WTC11 (cell line): ENCODE results near the gene THOC5. TPM values are rescaled to one million over a fixed set of nuclear protein-coding genes. Genes with fewer than 3 reads are reported as not detected.

ENCODE experiments used
- ATAC-seq: fragments of 200-7000 bp; cut with Tn5 transposase; 2 replicates; pipeline ENCODE4 v1.10.0; 2021; ENCODE audit warnings: mild to moderate bottlenecking, moderate library complexity
- CTCF ChIA-PET: fragments of 300-600 bp; sonication (Branson Sonifier 250); formaldehyde crosslinking; loops from one replicate; lab custom pipeline; 2021; ENCODE audit warnings: antibody characterized with exemption; lab: Charles Lee
- POLR2A ChIA-PET: fragments of 350-600 bp; sonication (Branson Sonifier 250); formaldehyde crosslinking; loops from one replicate; lab custom pipeline; 2021; ENCODE audit warnings: antibody characterized with exemption; lab: Charles Lee
- DNase-seq: peaks from one replicate; pipeline ENCODE4 v3.0.0; 2021; ENCODE audit warnings: low spot score
- H3K27ac Mint-ChIP-seq: 2 replicates; pipeline ENCODE4 v1.8.0; 2021; ENCODE audit warnings: mixed read lengths
- H3K27me3 Mint-ChIP-seq: 2 replicates; pipeline ENCODE4 v1.8.0; 2021; ENCODE audit warnings: low read depth, mild to moderate bottlenecking, moderate library complexity, mixed read lengths
- H3K36me3 Mint-ChIP-seq: 2 replicates; pipeline ENCODE4 v1.8.0; 2021; ENCODE audit warnings: mixed read lengths
- H3K4me1 Mint-ChIP-seq: 2 replicates; pipeline ENCODE4 v1.8.0; 2022; ENCODE audit warnings: mixed read lengths
- H3K4me3 Mint-ChIP-seq: 2 replicates; pipeline ENCODE4 v1.8.0; 2021; ENCODE audit warnings: mild to moderate bottlenecking, moderate library complexity, mixed read lengths
- H3K9me3 Mint-ChIP-seq: 2 replicates; pipeline ENCODE4 v1.8.0; 2021; ENCODE audit warnings: mixed read lengths
- ATF1 ChIP-seq: sonication (generic); formaldehyde crosslinking; IDR thresholded peaks from 2 replicates; pipeline ENCODE4 v1.8.1; 2023; ENCODE audit warnings: mild to moderate bottlenecking, moderate library complexity, missing genetic modification reagents
- FOXP1 ChIP-seq: sonication (generic); formaldehyde crosslinking; IDR thresholded peaks from 2 replicates; pipeline ENCODE4 v1.8.0; 2022; ENCODE audit warnings: missing genetic modification reagents, mild to moderate bottlenecking, moderate library complexity, borderline replicate concordance
- GABPB1 ChIP-seq: sonication (generic); formaldehyde crosslinking; IDR thresholded peaks from 2 replicates; pipeline ENCODE4 v1.8.1; 2023; ENCODE audit warnings: mild to moderate bottlenecking, missing genetic modification reagents
- GTF2I ChIP-seq: fragments of 250-450 bp; sonication (Bioruptor Pico); conservative IDR thresholded peaks from 2 replicates; pipeline ENCODE4 v1.4.0; 2021; ENCODE audit warnings: mild to moderate bottlenecking
- IRF2 ChIP-seq: sonication (generic); formaldehyde crosslinking; IDR thresholded peaks from 2 replicates; pipeline ENCODE4 v1.8.0; 2022; ENCODE audit warnings: low read depth, missing genetic modification reagents, borderline replicate concordance
- JUN ChIP-seq: sonication (generic); formaldehyde crosslinking; IDR thresholded peaks from 2 replicates; pipeline ENCODE4 v1.8.0; 2023; ENCODE audit warnings: mild to moderate bottlenecking, missing genetic modification reagents
- NFATC4 ChIP-seq: fragments of 250-450 bp; sonication (Bioruptor Pico); IDR thresholded peaks from 2 replicates; pipeline ENCODE4 v1.9.0; 2021; ENCODE audit warnings: mild to moderate bottlenecking
- NR2C2 ChIP-seq: sonication (generic); formaldehyde crosslinking; IDR thresholded peaks from 2 replicates; pipeline ENCODE4 v1.8.0; 2022; ENCODE audit warnings: mild to moderate bottlenecking, missing genetic modification reagents
- PREB ChIP-seq: sonication (generic); formaldehyde crosslinking; IDR thresholded peaks from 2 replicates; pipeline ENCODE4 v1.8.1; 2022; ENCODE audit warnings: mild to moderate bottlenecking, missing genetic modification reagents, moderate library complexity, borderline replicate concordance
- TEAD4 ChIP-seq: sonication (generic); formaldehyde crosslinking; IDR thresholded peaks from 2 replicates; pipeline ENCODE4 v1.8.0; 2022; ENCODE audit warnings: mild to moderate bottlenecking, missing genetic modification reagents
- ZBTB43 ChIP-seq: sonication (generic); formaldehyde crosslinking; IDR thresholded peaks from 2 replicates; pipeline ENCODE4 v1.8.1; 2023; ENCODE audit warnings: mild to moderate bottlenecking, missing genetic modification reagents
- ZMAT4 ChIP-seq: fragments of 250-450 bp; sonication (Bioruptor Pico); IDR thresholded peaks from 2 replicates; pipeline ENCODE4 v1.9.0; 2021; ENCODE audit warnings: mild to moderate bottlenecking
- ZNF138 ChIP-seq: sonication (generic); formaldehyde crosslinking; conservative IDR thresholded peaks from 2 replicates; pipeline ENCODE4 v1.8.1; 2022; ENCODE audit warnings: mild to moderate bottlenecking, moderate library complexity, missing genetic modification reagents
- ZNF232 ChIP-seq: sonication (generic); formaldehyde crosslinking; IDR thresholded peaks from 2 replicates; pipeline ENCODE4 v1.8.0; 2022; ENCODE audit warnings: mild to moderate bottlenecking, missing genetic modification reagents
- ZNF263 ChIP-seq: sonication (generic); formaldehyde crosslinking; IDR thresholded peaks from 2 replicates; pipeline ENCODE4 v1.8.1; 2022; ENCODE audit warnings: low read depth, mild to moderate bottlenecking, moderate library complexity, missing genetic modification reagents
- ZNF396 ChIP-seq: fragments of 250-450 bp; sonication (Bioruptor Pico); IDR thresholded peaks from 2 replicates; pipeline ENCODE4 v1.8.0; 2021; ENCODE audit warnings: mild to moderate bottlenecking, moderate library complexity, borderline replicate concordance
- total RNA-seq: library from RNA; stranded (reverse); gene quantifications from 3 replicates; pipeline ENCODE4 v1.2.3, GENCODE V29; 2021
- TF ChIP-seq, protein P1 (sequence below): sonication (generic); formaldehyde crosslinking; IDR thresholded peaks from 2 replicates; pipeline ENCODE4 v1.8.1; 2023; ENCODE audit warnings: mild to moderate bottlenecking, moderate library complexity, missing genetic modification reagents
- TF ChIP-seq, protein P2 (sequence below): sonication (generic); formaldehyde crosslinking; IDR thresholded peaks from 2 replicates; pipeline ENCODE4 v1.8.1; 2022; ENCODE audit warnings: mild to moderate bottlenecking, moderate library complexity, missing genetic modification reagents
- TF ChIP-seq, protein P3 (sequence below): sonication (generic); formaldehyde crosslinking; IDR thresholded peaks from 2 replicates; pipeline ENCODE4 v1.8.0; 2023; ENCODE audit warnings: mild to moderate bottlenecking, missing genetic modification reagents
- TF ChIP-seq, protein P4 (sequence below): sonication (generic); formaldehyde crosslinking; IDR thresholded peaks from 2 replicates; pipeline ENCODE4 v1.8.0; 2022; ENCODE audit warnings: missing genetic modification reagents

THOC5 gene
- total RNA-seq, 1 experiment from 2014 or later: 51.2 TPM

GRCh38 chr22:29523761-29524160 is 29.8 kb downstream of the THOC5 start:
- Mint-ChIP-seq H3K27ac (no peak overlapping the region), H3K36me3 (peaks cover 66% of the 10 kb centered on the region), H3K9me3 (no peaks in the 10 kb centered on the region), H3K4me1 (no peaks in the 10 kb centered on the region), H3K4me3 (no peak overlapping the region), H3K27me3 (no peaks in the 10 kb centered on the region)
- TF ChIP-seq TEAD4 (CRISPR knock-in tag) (no peak), ZNF263 (CRISPR knock-in tag) (no peak), ZNF396 (CRISPR knock-in tag) (no peak), NR2C2 (no peak), ZNF138 (CRISPR knock-in tag) (no peak), NFATC4 (CRISPR knock-in tag) (no peak), ATF1 (CRISPR knock-in tag) (no peak), IRF2 (no peak), GABPB1 (CRISPR knock-in tag) (no peak), JUN (CRISPR knock-in tag) (no peak), PREB (no peak)
- TF ChIP-seq, protein P1, sequence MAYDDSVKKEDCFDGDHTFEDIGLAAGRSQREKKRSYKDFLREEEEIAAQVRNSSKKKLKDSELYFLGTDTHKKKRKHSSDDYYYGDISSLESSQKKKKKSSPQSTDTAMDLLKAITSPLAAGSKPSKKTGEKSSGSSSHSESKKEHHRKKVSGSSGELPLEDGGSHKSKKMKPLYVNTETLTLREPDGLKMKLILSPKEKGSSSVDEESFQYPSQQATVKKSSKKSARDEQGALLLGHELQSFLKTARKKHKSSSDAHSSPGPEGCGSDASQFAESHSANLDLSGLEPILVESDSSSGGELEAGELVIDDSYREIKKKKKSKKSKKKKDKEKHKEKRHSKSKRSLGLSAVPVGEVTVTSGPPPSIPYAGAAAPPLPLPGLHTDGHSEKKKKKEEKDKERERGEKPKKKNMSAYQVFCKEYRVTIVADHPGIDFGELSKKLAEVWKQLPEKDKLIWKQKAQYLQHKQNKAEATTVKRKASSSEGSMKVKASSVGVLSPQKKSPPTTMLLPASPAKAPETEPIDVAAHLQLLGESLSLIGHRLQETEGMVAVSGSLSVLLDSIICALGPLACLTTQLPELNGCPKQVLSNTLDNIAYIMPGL (CRISPR knock-in tag): no peak
- TF ChIP-seq, protein P2, sequence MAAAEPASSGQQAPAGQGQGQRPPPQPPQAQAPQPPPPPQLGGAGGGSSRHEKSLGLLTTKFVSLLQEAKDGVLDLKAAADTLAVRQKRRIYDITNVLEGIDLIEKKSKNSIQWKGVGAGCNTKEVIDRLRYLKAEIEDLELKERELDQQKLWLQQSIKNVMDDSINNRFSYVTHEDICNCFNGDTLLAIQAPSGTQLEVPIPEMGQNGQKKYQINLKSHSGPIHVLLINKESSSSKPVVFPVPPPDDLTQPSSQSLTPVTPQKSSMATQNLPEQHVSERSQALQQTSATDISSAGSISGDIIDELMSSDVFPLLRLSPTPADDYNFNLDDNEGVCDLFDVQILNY (CRISPR knock-in tag): no peak
- TF ChIP-seq, protein P3, sequence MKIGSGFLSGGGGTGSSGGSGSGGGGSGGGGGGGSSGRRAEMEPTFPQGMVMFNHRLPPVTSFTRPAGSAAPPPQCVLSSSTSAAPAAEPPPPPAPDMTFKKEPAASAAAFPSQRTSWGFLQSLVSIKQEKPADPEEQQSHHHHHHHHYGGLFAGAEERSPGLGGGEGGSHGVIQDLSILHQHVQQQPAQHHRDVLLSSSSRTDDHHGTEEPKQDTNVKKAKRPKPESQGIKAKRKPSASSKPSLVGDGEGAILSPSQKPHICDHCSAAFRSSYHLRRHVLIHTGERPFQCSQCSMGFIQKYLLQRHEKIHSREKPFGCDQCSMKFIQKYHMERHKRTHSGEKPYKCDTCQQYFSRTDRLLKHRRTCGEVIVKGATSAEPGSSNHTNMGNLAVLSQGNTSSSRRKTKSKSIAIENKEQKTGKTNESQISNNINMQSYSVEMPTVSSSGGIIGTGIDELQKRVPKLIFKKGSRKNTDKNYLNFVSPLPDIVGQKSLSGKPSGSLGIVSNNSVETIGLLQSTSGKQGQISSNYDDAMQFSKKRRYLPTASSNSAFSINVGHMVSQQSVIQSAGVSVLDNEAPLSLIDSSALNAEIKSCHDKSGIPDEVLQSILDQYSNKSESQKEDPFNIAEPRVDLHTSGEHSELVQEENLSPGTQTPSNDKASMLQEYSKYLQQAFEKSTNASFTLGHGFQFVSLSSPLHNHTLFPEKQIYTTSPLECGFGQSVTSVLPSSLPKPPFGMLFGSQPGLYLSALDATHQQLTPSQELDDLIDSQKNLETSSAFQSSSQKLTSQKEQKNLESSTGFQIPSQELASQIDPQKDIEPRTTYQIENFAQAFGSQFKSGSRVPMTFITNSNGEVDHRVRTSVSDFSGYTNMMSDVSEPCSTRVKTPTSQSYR (CRISPR knock-in tag): no peak
- no peak for DNase-seq
- CTCF ChIA-PET: interaction anchor here (0.7 to 1.9 kb wide), 11 partner anchors 13 to 155 kb away, joined by 3 to 42 read pairs (median 7); partner anchors contain the start of genes AP1B1, NEFH and THOC5
- ATAC-seq: no peak
- POLR2A ChIA-PET: interaction anchor here (1.0 kb wide), 1 partner anchor 30 kb away, joined by 3 read pairs; the partner anchor contains the start of gene THOC5

DNA sequence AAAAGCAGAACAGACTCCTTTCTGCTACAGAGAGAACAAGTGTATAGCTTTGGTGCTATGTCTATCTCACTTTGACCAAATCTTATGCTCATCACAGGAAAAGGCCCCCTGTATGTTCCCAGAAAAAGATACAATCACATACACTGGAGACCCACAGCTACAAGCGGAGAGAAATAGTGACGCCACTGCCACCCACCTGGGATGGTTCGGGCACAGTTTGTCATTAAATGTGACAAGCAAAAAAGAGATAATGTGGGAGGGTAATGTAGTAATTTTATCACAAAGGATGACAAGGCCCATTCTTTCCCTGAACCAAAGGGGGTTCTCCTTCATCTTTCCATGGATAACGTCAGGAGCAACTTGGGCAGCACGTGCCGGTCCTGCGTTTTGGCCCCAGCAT is 32.0 kb downstream of the THOC5 start:
- ATAC-seq (no peak), DNase-seq (no peak)
- H3K9me3 Mint-ChIP-seq: no peaks in the 10 kb centered on the region
- H3K4me1 Mint-ChIP-seq: no peaks in the 10 kb centered on the region
- CTCF ChIA-PET: no interaction called here
- no peak overlapping the region for H3K27ac Mint-ChIP-seq
- H3K27me3 Mint-ChIP-seq: no peaks in the 10 kb centered on the region
- POLR2A ChIA-PET: no interaction called here
- H3K36me3 Mint-ChIP-seq: peaks cover 61% of the 10 kb centered on the region
- no peak overlapping the region for H3K4me3 Mint-ChIP-seq
- TF ChIP-seq GTF2I (CRISPR knock-in tag): no peak
- no peak for TF ChIP-seq NFATC4 (CRISPR knock-in tag)
- no peak for TF ChIP-seq PREB
- no peak for TF ChIP-seq ZBTB43 (CRISPR knock-in tag)
- TF ChIP-seq, protein P4, sequence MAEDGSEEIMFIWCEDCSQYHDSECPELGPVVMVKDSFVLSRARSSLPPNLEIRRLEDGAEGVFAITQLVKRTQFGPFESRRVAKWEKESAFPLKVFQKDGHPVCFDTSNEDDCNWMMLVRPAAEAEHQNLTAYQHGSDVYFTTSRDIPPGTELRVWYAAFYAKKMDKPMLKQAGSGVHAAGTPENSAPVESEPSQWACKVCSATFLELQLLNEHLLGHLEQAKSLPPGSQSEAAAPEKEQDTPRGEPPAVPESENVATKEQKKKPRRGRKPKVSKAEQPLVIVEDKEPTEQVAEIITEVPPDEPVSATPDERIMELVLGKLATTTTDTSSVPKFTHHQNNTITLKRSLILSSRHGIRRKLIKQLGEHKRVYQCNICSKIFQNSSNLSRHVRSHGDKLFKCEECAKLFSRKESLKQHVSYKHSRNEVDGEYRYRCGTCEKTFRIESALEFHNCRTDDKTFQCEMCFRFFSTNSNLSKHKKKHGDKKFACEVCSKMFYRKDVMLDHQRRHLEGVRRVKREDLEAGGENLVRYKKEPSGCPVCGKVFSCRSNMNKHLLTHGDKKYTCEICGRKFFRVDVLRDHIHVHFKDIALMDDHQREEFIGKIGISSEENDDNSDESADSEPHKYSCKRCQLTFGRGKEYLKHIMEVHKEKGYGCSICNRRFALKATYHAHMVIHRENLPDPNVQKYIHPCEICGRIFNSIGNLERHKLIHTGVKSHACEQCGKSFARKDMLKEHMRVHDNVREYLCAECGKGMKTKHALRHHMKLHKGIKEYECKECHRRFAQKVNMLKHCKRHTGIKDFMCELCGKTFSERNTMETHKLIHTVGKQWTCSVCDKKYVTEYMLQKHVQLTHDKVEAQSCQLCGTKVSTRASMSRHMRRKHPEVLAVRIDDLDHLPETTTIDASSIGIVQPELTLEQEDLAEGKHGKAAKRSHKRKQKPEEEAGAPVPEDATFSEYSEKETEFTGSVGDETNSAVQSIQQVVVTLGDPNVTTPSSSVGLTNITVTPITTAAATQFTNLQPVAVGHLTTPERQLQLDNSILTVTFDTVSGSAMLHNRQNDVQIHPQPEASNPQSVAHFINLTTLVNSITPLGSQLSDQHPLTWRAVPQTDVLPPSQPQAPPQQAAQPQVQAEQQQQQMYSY: no peak
- no peak for TF ChIP-seq ZMAT4 (CRISPR knock-in tag)
- no peak for TF ChIP-seq ZNF232 (CRISPR knock-in tag)
- no peak for TF ChIP-seq TEAD4 (CRISPR knock-in tag)
- TF ChIP-seq FOXP1: no peak
